ENCODE measurements around the gene PRKG1.

The PRKG1 gene

GRCh38 chr10:51965451-51965850 is 891.2 kb downstream of the PRKG1 start:
- DNase-seq, result no peak

- no peak for DNase-seq
Observed at GRCh38 chr10:51972733-51973346, 898.6 kb downstream of the PRKG1 start.

GRCh38 chr10:51980752-51981151 is 906.5 kb downstream of the PRKG1 start:
- no peak for DNase-seq

GRCh38 chr10:51981731-51982130 is 907.4 kb downstream of the PRKG1 start:
- no peak for DNase-seq

GRCh38 chr10:51983481-51983880 is 909.2 kb downstream of the PRKG1 start:
- no peak for DNase-seq

GRCh38 chr10:51985336-51985735 is 911.0 kb downstream of the PRKG1 start:
- no peak for DNase-seq

GRCh38 chr10:51986516-51986915 is 912.2 kb downstream of the PRKG1 start:
- DNase-seq, result no peak

- no peak for DNase-seq
Observed at GRCh38 chr10:51993475-51993874, 919.2 kb downstream of the PRKG1 start.

GRCh38 chr10:51999096-51999495 is 924.8 kb downstream of the PRKG1 start:
- DNase-seq, result no peak

- peak; percentile 15 for DNase-seq
Observed at GRCh38 chr10:52004342-52004949, 930.2 kb downstream of the PRKG1 start.

- DNase-seq, result no peak
Observed at GRCh38 chr10:52007091-52007490, 932.8 kb downstream of the PRKG1 start.

GRCh38 chr10:52011118-52011517 is 936.8 kb downstream of the PRKG1 start:
- DNase-seq, result no peak

GRCh38 chr10:52019077-52019555 is 944.8 kb downstream of the PRKG1 start:
- DNase-seq, result no peak

GRCh38 chr10:52019656-52020055 is 945.4 kb downstream of the PRKG1 start:
- DNase-seq, result no peak

- DNase-seq, result no peak
Observed at GRCh38 chr10:52020173-52020572, 945.9 kb downstream of the PRKG1 start.

- DNase-seq, result no peak
Observed at GRCh38 chr10:52020702-52021101, 946.4 kb downstream of the PRKG1 start.

GRCh38 chr10:52027055-52027705 is 952.9 kb downstream of the PRKG1 start:
- no peak for DNase-seq

- DNase-seq, result no peak
Observed at GRCh38 chr10:52028523-52028858, 954.2 kb downstream of the PRKG1 start.

- DNase-seq, result no peak
Observed at GRCh38 chr10:52029628-52030027, 955.3 kb downstream of the PRKG1 start.

GRCh38 chr10:52030051-52030790 is 955.9 kb downstream of the PRKG1 start:
- no peak for DNase-seq

GRCh38 chr10:52030975-52031374 is 956.7 kb downstream of the PRKG1 start:
- no peak for DNase-seq

- DNase-seq, result no peak
Observed at GRCh38 chr10:52031771-52032170, 957.5 kb downstream of the PRKG1 start.
